Testis (tissue), 2 donors: ENCODE data around the gene P3H2.

Experiments
- CTCF ChIP-seq, 3 experiments: fragments of 450-650 bp in 2 of 3; fragments of 200-600 bp in 1 of 3; sonication (generic) in 1 of 3; IDR thresholded peaks; one replicate each; pipeline ENCODE4 v1.5.1; 2016 to 2019; ENCODE audit warnings: antibody characterized with exemption in 3 of 3, mild to moderate bottlenecking in 2 of 3, moderate library complexity in 1 of 3
- POLR2A ChIP-seq: fragments of 450-650 bp; IDR thresholded peaks from one replicate; pipeline ENCODE4 v1.6.1; 2017; ENCODE audit warnings: antibody characterized with exemption, mild to moderate bottlenecking, moderate library complexity

- TF ChIP-seq POLR2A (no peak), CTCF (IDR thresholded peaks at IDR 0.05) (no peak)
Measured at GRCh38 chr3:190048932-190049441, 71.7 kb downstream of the P3H2 start.
